ENCODE measurements around the gene MSMB. TPM values are rescaled to one million over a fixed set of nuclear protein-coding genes. Genes with fewer than 3 reads are reported as not detected.

The MSMB gene
- total and polyA plus RNA-seq, 2 of the 8 experiments (the other 6 are each of a cell fraction or from before 2014, with no cell fraction given) = not detected

DNA sequence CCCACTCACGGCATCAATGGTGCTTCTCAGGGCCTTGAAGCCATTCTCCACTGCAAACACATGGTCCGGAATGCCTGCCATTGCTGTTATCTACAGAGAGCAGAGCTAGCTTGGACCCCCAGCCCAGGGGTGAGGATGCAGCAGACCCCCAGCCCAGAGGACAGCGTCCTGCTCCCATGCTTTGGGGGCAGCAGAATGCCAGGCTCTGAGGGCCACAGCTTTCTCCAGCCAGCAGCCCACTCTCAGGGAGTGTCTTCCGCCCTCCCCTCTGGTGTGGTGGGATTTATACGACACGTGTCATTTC is 48.1 kb upstream of the MSMB start (continued):
- TF ChIP-seq, protein P1, sequence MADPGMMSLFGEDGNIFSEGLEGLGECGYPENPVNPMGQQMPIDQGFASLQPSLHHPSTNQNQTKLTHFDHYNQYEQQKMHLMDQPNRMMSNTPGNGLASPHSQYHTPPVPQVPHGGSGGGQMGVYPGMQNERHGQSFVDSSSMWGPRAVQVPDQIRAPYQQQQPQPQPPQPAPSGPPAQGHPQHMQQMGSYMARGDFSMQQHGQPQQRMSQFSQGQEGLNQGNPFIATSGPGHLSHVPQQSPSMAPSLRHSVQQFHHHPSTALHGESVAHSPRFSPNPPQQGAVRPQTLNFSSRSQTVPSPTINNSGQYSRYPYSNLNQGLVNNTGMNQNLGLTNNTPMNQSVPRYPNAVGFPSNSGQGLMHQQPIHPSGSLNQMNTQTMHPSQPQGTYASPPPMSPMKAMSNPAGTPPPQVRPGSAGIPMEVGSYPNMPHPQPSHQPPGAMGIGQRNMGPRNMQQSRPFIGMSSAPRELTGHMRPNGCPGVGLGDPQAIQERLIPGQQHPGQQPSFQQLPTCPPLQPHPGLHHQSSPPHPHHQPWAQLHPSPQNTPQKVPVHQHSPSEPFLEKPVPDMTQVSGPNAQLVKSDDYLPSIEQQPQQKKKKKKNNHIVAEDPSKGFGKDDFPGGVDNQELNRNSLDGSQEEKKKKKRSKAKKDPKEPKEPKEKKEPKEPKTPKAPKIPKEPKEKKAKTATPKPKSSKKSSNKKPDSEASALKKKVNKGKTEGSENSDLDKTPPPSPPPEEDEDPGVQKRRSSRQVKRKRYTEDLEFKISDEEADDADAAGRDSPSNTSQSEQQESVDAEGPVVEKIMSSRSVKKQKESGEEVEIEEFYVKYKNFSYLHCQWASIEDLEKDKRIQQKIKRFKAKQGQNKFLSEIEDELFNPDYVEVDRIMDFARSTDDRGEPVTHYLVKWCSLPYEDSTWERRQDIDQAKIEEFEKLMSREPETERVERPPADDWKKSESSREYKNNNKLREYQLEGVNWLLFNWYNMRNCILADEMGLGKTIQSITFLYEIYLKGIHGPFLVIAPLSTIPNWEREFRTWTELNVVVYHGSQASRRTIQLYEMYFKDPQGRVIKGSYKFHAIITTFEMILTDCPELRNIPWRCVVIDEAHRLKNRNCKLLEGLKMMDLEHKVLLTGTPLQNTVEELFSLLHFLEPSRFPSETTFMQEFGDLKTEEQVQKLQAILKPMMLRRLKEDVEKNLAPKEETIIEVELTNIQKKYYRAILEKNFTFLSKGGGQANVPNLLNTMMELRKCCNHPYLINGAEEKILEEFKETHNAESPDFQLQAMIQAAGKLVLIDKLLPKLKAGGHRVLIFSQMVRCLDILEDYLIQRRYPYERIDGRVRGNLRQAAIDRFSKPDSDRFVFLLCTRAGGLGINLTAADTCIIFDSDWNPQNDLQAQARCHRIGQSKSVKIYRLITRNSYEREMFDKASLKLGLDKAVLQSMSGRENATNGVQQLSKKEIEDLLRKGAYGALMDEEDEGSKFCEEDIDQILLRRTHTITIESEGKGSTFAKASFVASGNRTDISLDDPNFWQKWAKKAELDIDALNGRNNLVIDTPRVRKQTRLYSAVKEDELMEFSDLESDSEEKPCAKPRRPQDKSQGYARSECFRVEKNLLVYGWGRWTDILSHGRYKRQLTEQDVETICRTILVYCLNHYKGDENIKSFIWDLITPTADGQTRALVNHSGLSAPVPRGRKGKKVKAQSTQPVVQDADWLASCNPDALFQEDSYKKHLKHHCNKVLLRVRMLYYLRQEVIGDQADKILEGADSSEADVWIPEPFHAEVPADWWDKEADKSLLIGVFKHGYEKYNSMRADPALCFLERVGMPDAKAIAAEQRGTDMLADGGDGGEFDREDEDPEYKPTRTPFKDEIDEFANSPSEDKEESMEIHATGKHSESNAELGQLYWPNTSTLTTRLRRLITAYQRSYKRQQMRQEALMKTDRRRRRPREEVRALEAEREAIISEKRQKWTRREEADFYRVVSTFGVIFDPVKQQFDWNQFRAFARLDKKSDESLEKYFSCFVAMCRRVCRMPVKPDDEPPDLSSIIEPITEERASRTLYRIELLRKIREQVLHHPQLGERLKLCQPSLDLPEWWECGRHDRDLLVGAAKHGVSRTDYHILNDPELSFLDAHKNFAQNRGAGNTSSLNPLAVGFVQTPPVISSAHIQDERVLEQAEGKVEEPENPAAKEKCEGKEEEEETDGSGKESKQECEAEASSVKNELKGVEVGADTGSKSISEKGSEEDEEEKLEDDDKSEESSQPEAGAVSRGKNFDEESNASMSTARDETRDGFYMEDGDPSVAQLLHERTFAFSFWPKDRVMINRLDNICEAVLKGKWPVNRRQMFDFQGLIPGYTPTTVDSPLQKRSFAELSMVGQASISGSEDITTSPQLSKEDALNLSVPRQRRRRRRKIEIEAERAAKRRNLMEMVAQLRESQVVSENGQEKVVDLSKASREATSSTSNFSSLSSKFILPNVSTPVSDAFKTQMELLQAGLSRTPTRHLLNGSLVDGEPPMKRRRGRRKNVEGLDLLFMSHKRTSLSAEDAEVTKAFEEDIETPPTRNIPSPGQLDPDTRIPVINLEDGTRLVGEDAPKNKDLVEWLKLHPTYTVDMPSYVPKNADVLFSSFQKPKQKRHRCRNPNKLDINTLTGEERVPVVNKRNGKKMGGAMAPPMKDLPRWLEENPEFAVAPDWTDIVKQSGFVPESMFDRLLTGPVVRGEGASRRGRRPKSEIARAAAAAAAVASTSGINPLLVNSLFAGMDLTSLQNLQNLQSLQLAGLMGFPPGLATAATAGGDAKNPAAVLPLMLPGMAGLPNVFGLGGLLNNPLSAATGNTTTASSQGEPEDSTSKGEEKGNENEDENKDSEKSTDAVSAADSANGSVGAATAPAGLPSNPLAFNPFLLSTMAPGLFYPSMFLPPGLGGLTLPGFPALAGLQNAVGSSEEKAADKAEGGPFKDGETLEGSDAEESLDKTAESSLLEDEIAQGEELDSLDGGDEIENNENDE (IDR thresholded peaks at IDR 0.05; ENCODE audit: insufficient replicate concordance, low read length) = no peak
- TF ChIP-seq RAD21 (IDR thresholded peaks at IDR 0.05 in 1 of 2, conservative IDR thresholded peaks at IDR 0.05 in 1 of 2; ENCODE audit: low read depth in 2 of 2, low read length in 2 of 2) (no peak), BRCA1 (IDR thresholded peaks at IDR 0.05; ENCODE audit: low read depth, low read length) (no peak), CHD1 (IDR thresholded peaks at IDR 0.05; ENCODE audit: low read depth, low read length) (no peak), CTBP2 (IDR thresholded peaks at IDR 0.05; ENCODE audit: borderline replicate concordance, insufficient read depth, insufficient read length, low read length) (no peak), SP4 (IDR thresholded peaks at IDR 0.05; ENCODE audit: low read length) (no peak), POU5F1 (IDR thresholded peaks at IDR 0.05; ENCODE audit: low read depth, low read length) (no peak)

Measured in H1 (cell line).